ENCODE measurements around the gene RPS13.
A peak's percentile ranks its signal among the peaks of the same experiment; 100 is the strongest.
"Not testable (repeated sequence)": the region's sequence is repeated elsewhere in the genome, so short reads cannot be mapped to it uniquely, and the experiment has no call there.

RPS13 gene
- total RNA-seq, result 275 reads per million, percentile 95 among the genes with 10 or more reads in this experiment

- peak; percentile 93 for DNase-seq
Measured at GRCh38 chr11:17077520-17078401, at the start of gene RPS13. TSS of gene RPS13 (minus strand) at chr11:17077667. CDS start at chr11:17077641, 26 bp downstream.

- DNase-seq, result no peak
Measured at GRCh38 chr11:17121981-17122380, 44.5 kb upstream of the RPS13 start.

- no peak for DNase-seq
Measured at GRCh38 chr11:17117262-17117661, 39.8 kb upstream of the RPS13 start.

GRCh38 chr11:17116117-17116516, 38.6 kb upstream of the RPS13 start:
- no peak for DNase-seq

- DNase-seq, result not testable (repeated sequence)
Measured at GRCh38 chr11:17107745-17108144, 30.3 kb upstream of the RPS13 start.

GRCh38 chr11:17105404-17106040, 28.1 kb upstream of the RPS13 start:
- DNase-seq, result not testable (repeated sequence)

- DNase-seq, result no peak
Measured at GRCh38 chr11:17102462-17102861, 25.0 kb upstream of the RPS13 start.

- DNase-seq, result no peak
Measured at GRCh38 chr11:17098658-17099057, 21.2 kb upstream of the RPS13 start.

GRCh38 chr11:17098038-17098437, 20.6 kb upstream of the RPS13 start:
- DNase-seq, result no peak

- not testable (repeated sequence) for DNase-seq
Measured at GRCh38 chr11:17085976-17086375, 8.5 kb upstream of the RPS13 start.

- DNase-seq, result no peak
Measured at GRCh38 chr11:17077240-17077519, 287 bp downstream of the RPS13 start.

GRCh38 chr11:17076517-17077239, 789 bp downstream of the RPS13 start:
- no peak for DNase-seq

GRCh38 chr11:17075506-17075905, 2.0 kb downstream of the RPS13 start:
- no peak for DNase-seq

- no peak for DNase-seq
Measured at GRCh38 chr11:17073370-17074027, 4.0 kb downstream of the RPS13 start.

- no peak for DNase-seq
Measured at GRCh38 chr11:17067417-17067816, 10.1 kb downstream of the RPS13 start.

GRCh38 chr11:17066691-17067090, 10.8 kb downstream of the RPS13 start:
- no peak for DNase-seq

- DNase-seq, result no peak
Measured at GRCh38 chr11:17063171-17064002, 14.1 kb downstream of the RPS13 start.

- DNase-seq, result not testable (repeated sequence)
Measured at GRCh38 chr11:17051146-17051545, 26.3 kb downstream of the RPS13 start.

- not testable (repeated sequence) for DNase-seq
Measured at GRCh38 chr11:17048491-17048890, 29.0 kb downstream of the RPS13 start.

- DNase-seq, result no peak
Measured at GRCh38 chr11:17046690-17047089, 30.8 kb downstream of the RPS13 start.

- DNase-seq, result no peak
Measured at GRCh38 chr11:17036666-17037658, 40.5 kb downstream of the RPS13 start.
